Left lung (tissue), 14 donors: ENCODE data around the gene ARFRP1. TPM values are rescaled to one million over a fixed set of nuclear protein-coding genes. Genes with fewer than 3 reads are reported as not detected.
A peak's percentile ranks its signal among the peaks of the same experiment; 100 is the strongest.

Source experiments
- ATAC-seq: fragments of 200-7000 bp; cut with Tn5 transposase; one replicate; pipeline ENCODE4 v1.9.1; 2020; ENCODE audit warnings: moderate library complexity
- DNase-seq, 4 donors: peaks; one replicate each; pipeline ENCODE4 v3.0.0-alpha.2; 2013 to 2020
- H3K27ac ChIP-seq, 2 donors: fragments of 200-600 bp; sonication (generic) in 1 of 2; one replicate each; pipeline versions ENCODE4 v1.5.0 to v1.8.0; 2020 to 2021
- H3K27me3 ChIP-seq, 2 donors: fragments of 200-600 bp; sonication (generic) in 1 of 2; one replicate each; pipeline versions ENCODE4 v1.5.0 to v1.8.0; 2020 to 2021
- H3K36me3 ChIP-seq, 2 donors: fragments of 200-600 bp; sonication (generic) in 1 of 2; one replicate each; pipeline versions ENCODE4 v1.5.0 to v1.8.0; 2020 to 2021
- H3K4me1 ChIP-seq, 2 donors: fragments of 200-600 bp; one replicate each; pipeline ENCODE4 v1.8.0; 2021
- H3K4me3 ChIP-seq, 2 donors: fragments of 200-600 bp; sonication (generic) in 1 of 2; one replicate each; pipeline versions ENCODE4 v1.5.0 to v1.8.0; 2020 to 2021; ENCODE audit warnings: mild to moderate bottlenecking in 1 of 2
- H3K9me3 ChIP-seq, 2 donors: fragments of 200-600 bp; sonication (generic) in 1 of 2; one replicate each; pipeline versions ENCODE4 v1.5.0 to v1.8.0; 2020 to 2021
- CTCF ChIP-seq, 2 donors: fragments of 200-600 bp; sonication (generic) in 1 of 2; IDR thresholded peaks; one replicate each; pipeline versions ENCODE4 v1.5.0 to v1.8.0; 2021; ENCODE audit warnings: antibody characterized with exemption in 2 of 2
- intact Hi-C, 2 donors: fragments of 100-400 bp; cut with DNase I; formaldehyde crosslinking; loops; one replicate each; pipeline versions ENCODE4 v1.11.2 to v1.14.2; 2022
- long read RNA-seq, 12 donors: library from polyadenylated mRNA in 2 of 12; unstranded in 2 of 12; transcript quantifications; one replicate each; pipeline ENCODE4 v2.0.0 and lab custom pipeline, GENCODE V29; 2019 to 2026
- polyA plus RNA-seq, 6 donors: library from polyadenylated mRNA; unstranded; fragments of 120-200 nt; gene quantifications; one replicate each; pipeline ENCODE4 v1.2.1, GENCODE V29; 2013; ENCODE audit not compliant: insufficient read length in 6 of 6
- total RNA-seq, 2 donors: library from RNA; stranded (reverse); fragmentation: NEBNext Ultra II Directional; extraction: Animal tissue kit (Norgen Biotek cat#: 25700); gene quantifications; one replicate each; pipeline ENCODE4 v1.2.1, GENCODE V29; 2021
- donor health status: DM: no; HTN: yes; CAD: no.
- donor health status: DM: no; HTN: no; CAD: no.

The ARFRP1 gene, protein sequence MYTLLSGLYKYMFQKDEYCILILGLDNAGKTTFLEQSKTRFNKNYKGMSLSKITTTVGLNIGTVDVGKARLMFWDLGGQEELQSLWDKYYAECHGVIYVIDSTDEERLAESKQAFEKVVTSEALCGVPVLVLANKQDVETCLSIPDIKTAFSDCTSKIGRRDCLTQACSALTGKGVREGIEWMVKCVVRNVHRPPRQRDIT
- total RNA-seq (10 to 100 TPM; 38.2 to 46.9 TPM), polyA plus RNA-seq (10 to 100 TPM; 29.1 to 34.9 (median 31.9) TPM)
- long read RNA-seq, donor 1, partial matches to known transcripts = 7 of 21 reads
- long read RNA-seq, donor 1, other reads (novel, unspliced or antisense) = 6 of 21 reads
- long read RNA-seq, donor 2, transcript ARFRP1-214 (8 exons, 2,559 nt) = major isoform, 5 of 26 reads
- long read RNA-seq, donor 2, partial matches to known transcripts = 10 of 26 reads
- long read RNA-seq, donor 2, other reads (novel, unspliced or antisense) = 5 of 26 reads
- long read RNA-seq, donor 3, transcript ARFRP1-214 (8 exons, 2,559 nt) = major isoform, 5 of 39 reads
- long read RNA-seq, donor 3, partial matches to known transcripts = 21 of 39 reads
- long read RNA-seq, donor 3, other reads (novel, unspliced or antisense) = 9 of 39 reads
- long read RNA-seq, donor 4, transcript ARFRP1-214 (8 exons, 2,559 nt) = major isoform, 17 of 57 reads
- long read RNA-seq, donor 4, partial matches to known transcripts = 2 of 57 reads
- long read RNA-seq, donor 4, other reads (novel, unspliced or antisense) = 29 of 57 reads
- long read RNA-seq, donor 5, partial matches to known transcripts = 0 of 13 reads
- long read RNA-seq, donor 5, other reads (novel, unspliced or antisense) = 5 of 13 reads
- long read RNA-seq, donor 6, transcript ARFRP1-214 (8 exons, 2,559 nt) = major isoform, 7 of 19 reads
- long read RNA-seq, donor 6, partial matches to known transcripts = 0 of 19 reads
- long read RNA-seq, donor 6, other reads (novel, unspliced or antisense) = 8 of 19 reads
- long read RNA-seq, donor 7, partial matches to known transcripts = 5 of 12 reads
- long read RNA-seq, donor 7, other reads (novel, unspliced or antisense) = 0 of 12 reads
- long read RNA-seq, donor 8, transcript ARFRP1-214 (8 exons, 2,559 nt) = major isoform, 6 of 23 reads
- long read RNA-seq, donor 8, partial matches to known transcripts = 5 of 23 reads
- long read RNA-seq, donor 8, other reads (novel, unspliced or antisense) = 9 of 23 reads
- long read RNA-seq, donor 9 = 0 reads
- long read RNA-seq, donor 10, transcript ARFRP1-214 (8 exons, 2,559 nt) = major isoform, 26 of 81 reads
- long read RNA-seq, donor 10, partial matches to known transcripts = 4 of 81 reads
- long read RNA-seq, donor 10, other reads (novel, unspliced or antisense) = 41 of 81 reads
- long read RNA-seq, donor 11, transcript ARFRP1-214 (8 exons, 2,559 nt) = major isoform, 5 of 95 reads
- long read RNA-seq, donor 11, partial matches to known transcripts = 67 of 95 reads
- long read RNA-seq, donor 11, other reads (novel, unspliced or antisense) = 20 of 95 reads
- long read RNA-seq, donor 12, transcript ARFRP1-214 (8 exons, 2,559 nt) = major isoform, 7 of 20 reads
- long read RNA-seq, donor 12, partial matches to known transcripts = 0 of 20 reads
- long read RNA-seq, donor 12, other reads (novel, unspliced or antisense) = 8 of 20 reads

DNA sequence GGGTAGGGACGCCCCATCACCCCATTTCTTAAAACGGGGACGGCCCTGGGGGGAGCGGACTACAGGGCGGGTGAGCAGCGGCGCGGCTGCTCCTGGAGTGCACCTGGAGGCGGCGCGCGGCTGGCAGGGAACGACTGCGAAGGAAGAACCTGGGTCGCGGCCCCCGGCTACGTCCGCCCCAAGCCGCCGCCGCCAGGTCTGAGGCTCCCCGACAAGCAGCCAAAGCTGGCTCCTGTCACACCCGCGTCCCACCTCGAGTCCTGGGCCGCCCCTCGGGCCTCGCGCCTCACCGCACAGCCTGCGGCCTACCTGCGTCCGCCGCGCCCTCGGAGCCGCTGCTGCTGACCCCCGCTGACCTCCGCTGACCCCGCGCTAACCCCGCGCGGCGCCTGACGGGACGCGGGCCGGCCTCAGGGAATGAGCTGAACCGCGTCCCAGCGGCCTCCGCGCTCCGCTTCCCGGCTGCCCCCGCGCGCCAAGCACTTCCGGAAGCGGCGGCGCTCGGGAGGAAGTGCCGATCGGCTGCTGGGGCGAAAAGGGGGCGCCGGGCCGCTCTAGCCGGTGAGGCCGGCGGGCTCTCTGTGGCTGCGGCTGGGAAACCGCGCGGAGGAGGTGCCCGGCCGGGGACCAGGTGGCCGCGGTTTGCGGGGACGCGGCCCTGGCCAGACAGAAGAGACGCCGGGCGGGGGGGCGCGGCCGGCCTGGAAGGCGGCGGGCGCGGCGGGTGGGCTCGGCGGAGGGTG, at the start of gene ARFRP1, which contains the start of gene ZGPAT:
ARFRP1 (minus strand) TSS at position 419 of the 743 bp plus-strand sequence. CDS start 885 bp downstream, outside the sequence.
ZGPAT (plus strand) TSS at position 482 of the 743 bp plus-strand sequence. CDS start 542 bp downstream, outside the sequence.
- Histone ChIP-seq H3K9me3 (no peaks in the 10 kb centered on the region), H3K4me3 (peak within 1 kb of the TSS; percentile 79 to 100), H3K27me3 (no peaks in the 10 kb centered on the region), H3K4me1 (peaks cover 14 to 56% of the 10 kb centered on the region in 2 donors), H3K27ac (peak within 1 kb of the TSS; percentile 80 to 90), H3K36me3 (peaks cover 0 to 71% of the 10 kb centered on the region in 2 donors)
- intact Hi-C loops = no loop called here
- ATAC-seq = peak; percentile 98
- peak; percentile 71 to 99 (median 88) for DNase-seq
- TF ChIP-seq CTCF (IDR thresholded peaks at IDR 0.05) = no peak

DNA sequence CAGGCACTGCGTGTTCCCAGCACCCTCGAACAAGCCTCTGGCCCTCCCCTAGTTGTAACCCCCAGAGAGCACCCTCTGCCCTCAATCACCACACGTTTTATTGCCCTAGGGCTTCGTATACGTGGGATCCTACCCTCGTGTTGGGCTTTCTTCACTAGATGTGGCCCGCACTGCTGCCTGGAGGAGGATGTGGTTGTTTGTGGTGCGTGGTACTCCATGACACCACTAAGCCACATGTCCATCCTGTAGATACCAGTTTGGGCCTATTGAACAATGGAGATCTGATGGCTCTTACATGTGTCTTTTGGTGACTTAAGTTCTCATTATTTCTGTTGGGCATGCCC, 48.8 kb upstream of the ARFRP1 start:
- Histone ChIP-seq H3K4me1 (no peaks in the 10 kb centered on the region), H3K4me3 (no peak overlapping the region), H3K9me3 (no peaks in the 10 kb centered on the region), H3K27ac (no peak overlapping the region), H3K36me3 (no peaks in the 10 kb centered on the region), H3K27me3 (no peaks in the 10 kb centered on the region)
- intact Hi-C loops = no loop called here
- ATAC-seq = no peak
- DNase-seq = peak in 1 of 4 donors; percentile 28
- TF ChIP-seq CTCF (IDR thresholded peaks at IDR 0.05) = no peak

DNA sequence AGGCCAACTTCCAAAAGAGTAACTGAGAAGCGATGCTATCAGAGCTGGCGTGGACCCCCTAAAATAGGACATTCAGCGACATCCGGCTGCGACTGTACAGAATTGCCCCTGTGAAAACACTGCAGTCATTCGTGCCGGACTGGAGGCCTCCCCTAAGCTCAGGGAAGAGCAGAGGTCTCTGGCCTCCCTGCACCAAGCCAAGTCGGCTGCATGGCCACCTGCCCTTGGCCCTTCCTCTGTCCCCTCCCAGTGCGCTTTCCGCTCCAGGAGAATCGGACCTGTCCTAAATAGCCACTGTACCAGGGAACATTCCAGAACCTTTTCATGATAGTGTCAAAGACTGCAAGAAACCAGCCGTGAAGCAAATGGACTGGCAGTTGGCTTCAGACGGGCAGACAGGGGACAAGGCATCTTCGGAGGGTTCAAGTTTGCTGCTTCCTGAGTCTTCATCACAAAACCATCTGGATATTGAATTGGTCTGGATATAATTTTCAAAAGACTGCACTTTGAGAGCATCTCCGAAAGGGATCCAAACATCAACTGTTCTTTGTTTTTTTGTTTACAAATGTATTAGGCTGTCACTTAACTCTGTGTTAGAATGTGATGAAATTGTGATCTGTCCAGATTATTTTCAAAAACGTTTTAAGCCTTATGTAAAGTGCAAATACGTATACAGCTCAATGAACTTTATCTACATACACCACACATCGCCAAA, 48.3 kb upstream of the ARFRP1 start:
- no peaks in the 10 kb centered on the region for H3K9me3 ChIP-seq
- no peaks in the 10 kb centered on the region for H3K36me3 ChIP-seq
- no peaks in the 10 kb centered on the region for H3K4me1 ChIP-seq
- DNase-seq (peak in 1 of 4 donors; percentile 53), ATAC-seq (no peak)
- intact Hi-C loops = no loop called here
- no peaks in the 10 kb centered on the region for H3K27me3 ChIP-seq
- TF ChIP-seq CTCF (IDR thresholded peaks at IDR 0.05) = no peak
- H3K27ac ChIP-seq = no peak overlapping the region
- no peak overlapping the region for H3K4me3 ChIP-seq

- Histone ChIP-seq H3K27ac (no peak overlapping the region), H3K36me3 (no peaks in the 10 kb centered on the region), H3K4me3 (no peak overlapping the region), H3K4me1 (no peaks in the 10 kb centered on the region), H3K27me3 (no peaks in the 10 kb centered on the region), H3K9me3 (no peaks in the 10 kb centered on the region)
- no peak for TF ChIP-seq CTCF (IDR thresholded peaks at IDR 0.05)
- ATAC-seq (no peak), DNase-seq (peak in 1 of 4 donors; percentile 58)
- intact Hi-C loops = no loop called here
Observed at GRCh38 chr20:63754008-63754407, 46.2 kb upstream of the ARFRP1 start.
